SJCRH30 (cell line): ENCODE measurements around the gene CCDC85C. TPM values are rescaled to one million over a fixed set of nuclear protein-coding genes. Genes with fewer than 3 reads are reported as not detected.

ENCODE experiments used
- DNase-seq, 2 experiments: peaks; one replicate each; pipeline ENCODE4 v3.0.0-alpha.2; 2015 to 2020
- H3K27ac ChIP-seq: fragments of 250-450 bp; sonication (Bioruptor Pico); 2 replicates; pipeline ENCODE4 v1.5.1; 2020; ENCODE audit warnings: mild to moderate bottlenecking, moderate library complexity
- H3K27me3 ChIP-seq: fragments of 250-450 bp; sonication (Bioruptor Pico); 2 replicates; pipeline ENCODE4 v1.5.1; 2020; ENCODE audit warnings: mild to moderate bottlenecking, moderate library complexity
- H3K36me3 ChIP-seq: fragments of 250-450 bp; sonication (Bioruptor Pico); 2 replicates; pipeline ENCODE4 v1.5.1; 2020; ENCODE audit warnings: mild to moderate bottlenecking, moderate library complexity
- H3K4me1 ChIP-seq: fragments of 250-450 bp; sonication (Bioruptor Pico); 2 replicates; pipeline ENCODE4 v1.5.1; 2020; ENCODE audit warnings: mild to moderate bottlenecking, moderate library complexity
- H3K4me3 ChIP-seq: fragments of 250-450 bp; sonication (Bioruptor Pico); 2 replicates; pipeline ENCODE4 v1.5.1; 2020; ENCODE audit warnings: mild to moderate bottlenecking, moderate library complexity
- H3K9me3 ChIP-seq: fragments of 250-450 bp; sonication (Bioruptor Pico); replicated peaks from 2 replicates; pipeline ENCODE4 v1.5.1; 2020; ENCODE audit warnings: mild to moderate bottlenecking, moderate library complexity
- total RNA-seq: library from RNA; depleted of rRNA; stranded (reverse); fragments of >200 nt; shearing (Covaris generic); gene quantifications from 2 replicates; pipeline ENCODE4 v1.2.3, GENCODE V29; 2014

The CCDC85C gene
- total RNA-seq, 1 experiment from 2014 or later = 12.9 TPM

- H3K27ac ChIP-seq = no peak overlapping the region
- H3K27me3 ChIP-seq = no peaks in the 10 kb centered on the region
- H3K4me3 ChIP-seq = no peak overlapping the region
- H3K9me3 ChIP-seq = no peaks in the 10 kb centered on the region
- peaks cover 5% of the 10 kb centered on the region; the same call in 1 of the 2 replicates for H3K4me1 ChIP-seq
- H3K36me3 ChIP-seq = no peaks in the 10 kb centered on the region
- no peak for DNase-seq
These were observed 44.6 kb downstream of the CCDC85C start for GRCh38 chr14:99559286-99559990.

DNA sequence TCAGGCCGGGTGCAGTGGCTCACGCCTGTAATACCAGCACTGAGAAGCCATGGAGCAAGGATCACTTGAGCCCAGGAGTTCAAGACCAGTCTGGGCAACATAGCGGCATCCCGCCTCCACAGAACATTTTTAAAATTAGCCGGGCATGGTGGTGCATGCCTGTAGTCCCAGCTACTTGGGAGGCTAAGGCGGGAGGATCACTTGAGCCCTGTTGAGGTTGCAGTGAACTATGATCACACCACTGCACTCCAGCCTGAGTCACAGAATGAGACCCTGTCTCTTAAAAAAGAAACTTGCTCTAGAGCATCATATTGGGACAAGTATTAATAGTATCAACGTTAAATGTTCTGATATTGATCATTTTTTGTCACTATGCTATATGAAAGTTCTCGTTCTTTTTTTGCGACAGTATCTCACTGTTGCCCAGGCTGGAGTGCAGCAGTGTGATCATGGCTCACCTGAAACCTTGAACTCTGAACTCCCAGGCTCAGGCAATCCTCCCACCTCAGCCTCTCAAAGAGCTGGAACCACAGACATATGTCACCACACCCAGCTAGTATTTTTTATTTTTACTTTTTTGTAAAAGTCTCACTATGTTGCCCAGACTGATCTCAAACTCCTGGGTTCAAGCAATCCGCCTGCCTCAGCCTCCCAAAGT is 47.7 kb downstream of the CCDC85C start:
- no peaks in the 10 kb centered on the region for H3K9me3 ChIP-seq
- no peak overlapping the region for H3K27ac ChIP-seq
- no peak for DNase-seq

GRCh38 chr14:99554757-99555531 is 49.1 kb downstream of the CCDC85C start:
- H3K27me3 ChIP-seq = no peaks in the 10 kb centered on the region
- DNase-seq = no peak
- H3K9me3 ChIP-seq = no peaks in the 10 kb centered on the region
- no peak overlapping the region for H3K4me3 ChIP-seq
- H3K27ac ChIP-seq = no peak overlapping the region
- H3K36me3 ChIP-seq = no peaks in the 10 kb centered on the region
- no peaks in the 10 kb centered on the region for H3K4me1 ChIP-seq

More for the DNA sequence above, 47.7 kb downstream of the CCDC85C start:
- no peaks in the 10 kb centered on the region for H3K4me1 ChIP-seq
- no peak overlapping the region for H3K4me3 ChIP-seq
- no peaks in the 10 kb centered on the region for H3K27me3 ChIP-seq
- no peaks in the 10 kb centered on the region for H3K36me3 ChIP-seq

- H3K36me3 ChIP-seq = no peaks in the 10 kb centered on the region
- no peaks in the 10 kb centered on the region for H3K27me3 ChIP-seq
- no peak overlapping the region for H3K4me3 ChIP-seq
- H3K4me1 ChIP-seq = no peaks in the 10 kb centered on the region
- H3K27ac ChIP-seq = no peak overlapping the region
- DNase-seq = no peak
- no peaks in the 10 kb centered on the region for H3K9me3 ChIP-seq
These were observed 49.8 kb downstream of the CCDC85C start for GRCh38 chr14:99554184-99554583.

GRCh38 chr14:99552572-99553216 is 51.3 kb downstream of the CCDC85C start:
- no peaks in the 10 kb centered on the region for H3K4me1 ChIP-seq
- no peaks in the 10 kb centered on the region for H3K9me3 ChIP-seq
- no peaks in the 10 kb centered on the region for H3K36me3 ChIP-seq
- H3K27ac ChIP-seq = no peak overlapping the region
- no peak for DNase-seq
- no peaks in the 10 kb centered on the region for H3K27me3 ChIP-seq
- H3K4me3 ChIP-seq = no peak overlapping the region

DNA sequence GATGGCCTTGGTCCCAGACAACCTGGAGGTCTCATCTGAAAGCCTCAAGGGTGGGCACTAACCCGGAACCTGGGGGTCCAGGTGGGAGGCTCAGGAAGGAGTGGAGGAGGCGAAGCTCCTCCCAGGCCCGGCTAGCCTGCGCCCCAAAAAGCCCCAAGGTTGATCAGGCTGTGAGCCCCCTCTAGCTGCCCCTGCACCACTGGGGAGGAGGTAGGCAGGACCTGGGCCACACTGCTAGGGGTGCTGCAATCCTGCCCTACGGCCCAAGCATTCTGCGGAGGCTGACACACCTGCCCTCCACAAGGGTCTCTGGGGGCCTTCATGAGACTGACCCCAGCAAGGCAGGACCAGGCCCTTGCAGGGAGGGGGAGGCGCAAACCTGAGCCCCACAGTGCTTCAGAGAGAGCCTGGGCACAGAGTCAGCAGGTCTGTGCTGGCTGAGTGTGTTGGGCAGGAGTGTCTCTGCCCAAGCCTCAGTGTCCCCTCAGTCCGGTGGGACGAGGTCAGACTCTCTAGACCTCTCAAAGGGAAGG is 51.9 kb downstream of the CCDC85C start:
- Histone ChIP-seq H3K4me3 (no peak overlapping the region), H3K4me1 (no peaks in the 10 kb centered on the region), H3K27me3 (no peaks in the 10 kb centered on the region), H3K9me3 (no peaks in the 10 kb centered on the region), H3K36me3 (no peaks in the 10 kb centered on the region), H3K27ac (no peak overlapping the region)
- DNase-seq = no peak

DNA sequence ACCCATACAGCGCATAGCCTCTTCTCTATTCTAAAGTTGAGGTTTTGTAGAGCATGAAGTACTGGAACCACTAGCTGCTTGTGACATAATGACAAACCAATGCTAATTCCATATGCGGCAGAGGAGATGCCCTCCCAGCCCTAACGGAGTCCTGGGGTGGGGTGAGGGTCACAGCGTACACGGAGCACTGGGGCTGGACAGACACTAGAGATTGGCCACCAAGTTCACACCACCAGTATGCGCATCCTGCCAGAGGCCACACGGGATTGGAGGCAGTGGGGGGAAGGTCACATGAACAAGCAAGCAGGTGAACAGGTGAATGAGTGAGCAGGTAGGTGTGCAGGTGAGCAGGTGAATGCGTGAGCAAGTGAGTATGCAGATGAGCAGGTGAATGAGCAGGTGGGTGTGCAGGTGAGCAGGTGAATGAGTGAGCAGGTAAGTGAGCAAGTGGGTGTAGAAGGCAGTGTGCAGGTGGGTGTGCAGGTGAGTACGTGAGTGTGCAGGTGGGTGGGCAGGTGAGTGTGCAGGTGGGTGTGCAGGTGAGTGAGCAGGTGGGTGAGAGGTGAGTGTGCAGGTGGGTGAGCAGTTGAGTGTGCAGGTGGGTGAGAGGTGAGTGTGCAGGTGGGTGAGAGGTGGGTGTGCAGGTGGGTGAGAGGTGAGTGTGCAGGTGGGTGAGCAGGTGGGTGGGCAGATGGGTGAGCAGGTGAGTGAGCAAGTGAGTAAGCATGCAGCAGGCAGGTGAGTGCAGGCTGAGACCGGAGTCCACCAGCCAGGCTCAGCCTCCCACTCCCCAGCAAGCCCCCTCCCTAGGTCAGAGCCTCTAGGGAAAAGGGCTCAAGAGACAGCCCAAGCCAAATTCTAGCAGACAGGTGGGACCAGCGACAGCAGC is 52.7 kb downstream of the CCDC85C start:
- no peak overlapping the region for H3K4me3 ChIP-seq
- H3K27ac ChIP-seq = no peak overlapping the region
- H3K27me3 ChIP-seq = no peaks in the 10 kb centered on the region
- H3K36me3 ChIP-seq = no peaks in the 10 kb centered on the region
- no peak for DNase-seq
- no peaks in the 10 kb centered on the region for H3K9me3 ChIP-seq
- H3K4me1 ChIP-seq = no peaks in the 10 kb centered on the region

DNA sequence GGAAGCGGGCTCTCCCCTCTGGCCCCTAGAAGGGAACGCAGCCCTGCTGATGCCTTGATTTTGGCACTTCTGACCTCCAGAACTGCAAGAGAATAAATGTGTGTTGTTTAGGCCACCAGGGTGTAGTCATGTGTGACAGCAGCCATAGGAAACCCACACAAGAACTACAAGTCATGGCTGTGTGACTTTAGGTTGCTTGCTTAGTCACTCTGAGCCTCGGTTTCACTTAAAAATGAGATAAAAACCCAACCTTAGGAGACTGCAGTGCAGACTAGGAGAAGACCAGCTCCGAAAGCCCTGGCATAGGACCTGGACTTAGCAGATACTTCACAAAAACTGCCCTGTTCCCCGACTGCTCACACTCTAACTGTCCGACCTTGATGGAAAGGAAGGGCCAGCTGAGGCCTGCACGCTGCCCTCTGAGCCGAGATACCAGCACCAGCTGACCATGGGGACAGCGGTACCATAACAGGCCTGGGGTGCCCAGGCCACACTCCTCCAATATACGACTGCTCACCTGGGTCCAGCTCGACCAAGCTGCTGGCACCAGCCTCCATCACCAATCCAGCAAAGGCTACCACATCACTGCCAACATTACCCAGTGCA is 53.5 kb downstream of the CCDC85C start:
- no peak overlapping the region for H3K4me3 ChIP-seq
- no peaks in the 10 kb centered on the region for H3K9me3 ChIP-seq
- DNase-seq = no peak
- no peaks in the 10 kb centered on the region for H3K4me1 ChIP-seq
- no peak overlapping the region for H3K27ac ChIP-seq
- H3K36me3 ChIP-seq = no peaks in the 10 kb centered on the region
- H3K27me3 ChIP-seq = no peaks in the 10 kb centered on the region

- Histone ChIP-seq H3K4me1 (peaks cover 3% of the 10 kb centered on the region; the same call in 1 of the 2 replicates), H3K9me3 (no peaks in the 10 kb centered on the region), H3K36me3 (no peaks in the 10 kb centered on the region), H3K27ac (no peak overlapping the region), H3K27me3 (no peaks in the 10 kb centered on the region), H3K4me3 (no peak overlapping the region)
- no peak for DNase-seq
These were observed 54.3 kb downstream of the CCDC85C start for GRCh38 chr14:99549684-99550083.

DNA sequence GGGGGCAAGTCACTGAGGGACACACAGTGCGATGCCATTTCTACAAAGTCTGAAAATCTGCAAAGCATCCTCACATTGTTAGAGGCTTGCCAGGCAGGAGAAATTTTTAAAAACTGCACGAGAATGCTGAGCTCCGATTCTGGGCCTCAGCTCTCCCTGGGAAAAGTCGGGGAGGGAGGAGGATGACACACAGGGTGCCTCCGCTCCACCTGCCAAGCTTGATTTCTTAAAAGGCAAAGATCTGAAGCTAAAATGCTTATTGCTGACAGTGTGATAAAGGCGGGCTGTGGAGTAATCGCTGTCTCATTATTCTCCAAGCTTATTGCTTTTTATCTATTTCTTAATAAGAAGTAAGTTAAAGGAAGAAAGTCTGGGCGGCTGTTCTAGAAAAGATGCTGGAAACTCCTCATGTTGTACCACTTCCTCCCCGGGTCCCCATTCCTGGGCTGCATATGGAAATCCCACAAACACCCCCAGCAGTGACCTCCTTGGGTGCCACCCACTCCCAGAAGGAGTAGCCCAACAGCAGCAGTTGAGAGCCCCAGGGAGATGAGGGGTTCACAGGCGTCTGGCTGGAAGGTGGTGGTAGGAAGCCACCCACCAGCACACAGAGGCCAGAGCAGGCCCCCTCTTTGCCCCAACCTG is 55.0 kb downstream of the CCDC85C start:
- H3K36me3 ChIP-seq = no peaks in the 10 kb centered on the region
- DNase-seq = no peak
- H3K4me1 ChIP-seq = peaks cover 3% of the 10 kb centered on the region; the same call in 1 of the 2 replicates

GRCh38 chr14:99548255-99548654 is 55.8 kb downstream of the CCDC85C start:
- Histone ChIP-seq H3K4me3 (no peak overlapping the region), H3K4me1 (peaks cover 3% of the 10 kb centered on the region; the same call in 1 of the 2 replicates), H3K27me3 (no peaks in the 10 kb centered on the region), H3K9me3 (no peaks in the 10 kb centered on the region), H3K27ac (no peak overlapping the region), H3K36me3 (no peaks in the 10 kb centered on the region)
- DNase-seq = no peak

More for the DNA sequence above, 55.0 kb downstream of the CCDC85C start:
- no peak overlapping the region for H3K27ac ChIP-seq
- H3K4me3 ChIP-seq = no peak overlapping the region
- no peaks in the 10 kb centered on the region for H3K27me3 ChIP-seq
- H3K9me3 ChIP-seq = no peaks in the 10 kb centered on the region

DNA sequence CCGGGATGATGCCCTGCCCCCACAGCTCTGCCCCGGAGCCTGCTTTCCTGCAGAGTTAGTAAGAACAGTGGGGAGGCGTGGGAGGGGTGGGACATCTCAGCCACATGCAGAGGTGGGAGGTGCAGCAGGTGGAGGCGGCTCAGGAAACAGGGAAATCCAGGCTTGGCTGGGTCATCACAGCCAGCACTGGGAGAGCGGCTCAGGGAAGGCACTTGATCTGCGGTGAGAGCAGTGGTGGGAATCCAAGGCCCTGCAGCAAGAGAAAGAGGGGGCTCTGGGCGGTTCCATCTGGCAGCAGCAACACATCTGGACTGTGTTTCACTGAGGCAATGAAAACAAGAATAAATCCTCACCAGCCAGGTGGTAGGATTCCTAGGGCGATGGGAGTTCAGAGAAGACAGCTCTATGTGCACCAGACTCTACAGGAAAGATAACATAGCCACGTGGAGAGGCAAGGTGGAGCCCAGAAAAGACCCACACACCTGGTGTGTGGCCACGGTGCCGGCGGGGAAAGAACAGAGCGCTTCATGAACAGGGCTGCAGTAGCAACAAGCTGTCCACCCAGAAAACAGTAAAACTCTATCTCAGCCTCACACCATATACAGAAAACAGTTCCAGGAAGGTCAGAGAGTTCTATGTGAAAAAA is 57.6 kb downstream of the CCDC85C start:
- H3K36me3 ChIP-seq = no peaks in the 10 kb centered on the region
- H3K4me1 ChIP-seq = peaks cover 12% of the 10 kb centered on the region; the same call in 1 of the 2 replicates
- no peak overlapping the region for H3K27ac ChIP-seq
- H3K4me3 ChIP-seq = no peak overlapping the region
- no peaks in the 10 kb centered on the region for H3K27me3 ChIP-seq
- DNase-seq = no peak
- H3K9me3 ChIP-seq = no peaks in the 10 kb centered on the region

- H3K4me1 ChIP-seq = peaks cover 20% of the 10 kb centered on the region; the same call in 1 of the 2 replicates
- no peak overlapping the region for H3K4me3 ChIP-seq
- no peaks in the 10 kb centered on the region for H3K27me3 ChIP-seq
- no peak overlapping the region for H3K27ac ChIP-seq
- no peaks in the 10 kb centered on the region for H3K9me3 ChIP-seq
- no peak for DNase-seq
- no peaks in the 10 kb centered on the region for H3K36me3 ChIP-seq
These were observed 58.4 kb downstream of the CCDC85C start for GRCh38 chr14:99545586-99545985.
